Measurements from ENCODE around the gene GARIN1A.
"Not testable (repeated sequence)": the region's sequence is repeated elsewhere in the genome, so short reads cannot be mapped to it uniquely, and the experiment has no call there.

DNA sequence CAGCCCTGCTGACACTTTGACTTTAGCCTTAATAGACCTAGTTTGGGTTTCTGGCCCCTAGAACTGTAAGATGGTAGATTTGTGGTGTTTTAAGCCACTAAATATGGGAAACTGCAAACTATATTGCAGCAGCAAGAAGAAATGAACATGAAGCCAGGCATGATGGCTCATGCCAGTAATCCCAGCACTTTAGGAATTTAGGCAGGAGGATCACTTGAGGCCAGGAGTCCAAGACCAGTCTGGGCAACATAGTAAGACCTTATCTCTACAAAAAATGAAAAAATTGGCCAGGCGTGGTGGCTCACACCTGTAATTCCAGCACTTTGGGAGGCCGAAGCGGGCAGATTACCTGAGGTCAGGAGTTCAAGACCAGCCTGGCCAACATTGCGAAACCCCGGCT lies 26.9 kb upstream of the GARIN1A start:
- TF ChIP-seq, protein P1, sequence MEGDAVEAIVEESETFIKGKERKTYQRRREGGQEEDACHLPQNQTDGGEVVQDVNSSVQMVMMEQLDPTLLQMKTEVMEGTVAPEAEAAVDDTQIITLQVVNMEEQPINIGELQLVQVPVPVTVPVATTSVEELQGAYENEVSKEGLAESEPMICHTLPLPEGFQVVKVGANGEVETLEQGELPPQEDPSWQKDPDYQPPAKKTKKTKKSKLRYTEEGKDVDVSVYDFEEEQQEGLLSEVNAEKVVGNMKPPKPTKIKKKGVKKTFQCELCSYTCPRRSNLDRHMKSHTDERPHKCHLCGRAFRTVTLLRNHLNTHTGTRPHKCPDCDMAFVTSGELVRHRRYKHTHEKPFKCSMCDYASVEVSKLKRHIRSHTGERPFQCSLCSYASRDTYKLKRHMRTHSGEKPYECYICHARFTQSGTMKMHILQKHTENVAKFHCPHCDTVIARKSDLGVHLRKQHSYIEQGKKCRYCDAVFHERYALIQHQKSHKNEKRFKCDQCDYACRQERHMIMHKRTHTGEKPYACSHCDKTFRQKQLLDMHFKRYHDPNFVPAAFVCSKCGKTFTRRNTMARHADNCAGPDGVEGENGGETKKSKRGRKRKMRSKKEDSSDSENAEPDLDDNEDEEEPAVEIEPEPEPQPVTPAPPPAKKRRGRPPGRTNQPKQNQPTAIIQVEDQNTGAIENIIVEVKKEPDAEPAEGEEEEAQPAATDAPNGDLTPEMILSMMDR (IDR thresholded peaks at IDR 0.05): not testable (repeated sequence)
- not testable (repeated sequence) for TF ChIP-seq POLR2A (IDR thresholded peaks at IDR 0.05)

Measured in adrenal gland (tissue), 5 donors.